GM18507 (cell line): ENCODE results near the gene MBP.

Source experiments
- DNase-seq: peaks from one replicate; pipeline ENCODE4 v3.0.0; 2011; ENCODE audit warnings: low read depth; ENCODE audit not compliant: insufficient read length; ENCODE audit errors: extremely low spot score
- FAIRE-seq: peaks from 2 replicates; lab custom pipeline; 2011; peaks lifted over from hg19 to GRCh38; lab: Jason Lieb, UNC

The MBP gene

DNA sequence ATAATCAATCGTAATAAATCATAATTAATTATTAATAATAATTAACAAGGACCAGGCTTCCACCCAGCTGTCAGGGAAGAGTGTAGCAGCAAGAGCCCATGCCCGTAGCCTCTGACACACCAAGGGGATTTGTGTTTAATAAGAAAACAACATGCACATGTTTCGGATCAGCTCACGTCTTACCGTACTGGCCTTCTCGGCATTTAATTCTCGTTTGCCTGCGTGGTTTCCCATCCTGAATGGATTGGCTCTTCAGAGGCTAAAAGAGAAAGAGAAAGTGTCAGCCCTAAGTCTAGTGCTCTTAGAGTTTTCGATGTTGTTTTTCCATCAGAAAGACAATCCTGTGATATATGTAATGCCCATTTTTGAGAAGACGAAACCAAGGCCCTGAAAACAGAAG, 27.6 kb downstream of the MBP start:
- FAIRE-seq (peak; percentile 21), DNase-seq (no peak)

GRCh38 chr18:77103991-77104531, 28.5 kb downstream of the MBP start:
- FAIRE-seq, result no peak
- DNase-seq, result no peak

DNA sequence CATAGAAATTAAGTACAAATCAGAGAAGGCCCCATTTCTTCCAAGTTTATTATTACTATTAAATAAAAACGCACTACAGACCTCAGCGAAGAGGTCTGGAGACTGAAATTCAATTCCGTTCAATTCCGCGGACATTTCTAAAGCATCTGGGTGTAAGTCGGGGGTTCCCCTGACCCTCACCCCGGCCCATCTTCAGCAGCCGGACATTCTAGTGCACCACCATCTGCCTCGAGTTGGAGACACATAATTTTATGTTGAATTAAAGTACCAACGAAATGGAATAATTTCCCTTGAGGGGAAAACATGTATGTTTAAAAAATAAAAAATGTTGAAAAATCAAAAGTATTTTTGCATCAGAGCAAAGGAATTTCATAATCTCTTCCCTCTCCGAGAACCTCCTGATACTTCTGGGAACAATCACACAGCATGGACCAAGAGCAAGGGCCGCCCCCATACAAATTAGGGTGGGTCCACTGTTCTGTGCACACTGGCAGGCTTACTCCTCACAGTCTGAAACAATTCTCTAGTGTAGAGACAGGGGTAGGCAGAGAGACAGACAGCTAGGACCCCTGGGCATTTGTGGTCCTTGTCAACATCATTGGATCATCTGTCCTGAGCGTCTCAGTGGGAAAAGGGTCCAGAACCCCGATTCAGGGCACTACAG, 29.3 kb downstream of the MBP start:
- DNase-seq (no peak), FAIRE-seq (no peak)

DNA sequence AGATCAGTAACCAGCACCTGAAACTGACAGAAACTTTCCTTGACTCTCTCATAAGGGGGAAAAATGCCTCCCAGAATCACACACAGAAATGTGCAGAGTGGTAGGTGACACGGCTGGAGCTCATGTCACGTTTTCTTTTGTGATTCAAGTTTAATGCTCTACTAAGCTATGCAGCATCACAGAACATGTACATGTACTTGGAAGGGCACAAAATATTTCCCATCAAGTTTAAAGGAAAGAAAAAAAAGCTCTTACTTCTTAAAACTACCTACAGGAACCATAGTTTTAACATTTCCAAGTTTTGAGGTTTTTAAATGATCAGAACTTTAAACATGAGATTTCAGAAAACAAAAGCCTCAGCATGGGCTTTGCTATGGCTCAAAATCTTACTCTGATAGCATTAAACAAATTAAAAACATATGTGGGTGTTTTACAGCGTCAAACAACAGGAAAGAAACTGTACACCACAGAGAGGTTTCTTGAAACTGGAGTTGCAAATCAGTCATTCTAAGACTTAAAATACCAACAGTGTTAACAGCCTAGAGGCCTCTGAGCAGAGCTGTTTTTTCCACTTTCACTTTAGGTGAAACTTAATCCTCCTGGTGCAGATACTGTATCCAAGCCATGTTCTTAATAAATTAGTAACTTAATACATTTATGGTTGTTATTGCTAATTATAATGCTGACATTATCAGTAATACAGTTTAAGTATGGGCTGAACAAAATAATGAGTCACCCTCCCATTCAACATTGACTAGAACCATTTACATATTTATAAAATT, 30.1 kb downstream of the MBP start:
- DNase-seq (no peak), FAIRE-seq (peak; percentile 97)

DNA sequence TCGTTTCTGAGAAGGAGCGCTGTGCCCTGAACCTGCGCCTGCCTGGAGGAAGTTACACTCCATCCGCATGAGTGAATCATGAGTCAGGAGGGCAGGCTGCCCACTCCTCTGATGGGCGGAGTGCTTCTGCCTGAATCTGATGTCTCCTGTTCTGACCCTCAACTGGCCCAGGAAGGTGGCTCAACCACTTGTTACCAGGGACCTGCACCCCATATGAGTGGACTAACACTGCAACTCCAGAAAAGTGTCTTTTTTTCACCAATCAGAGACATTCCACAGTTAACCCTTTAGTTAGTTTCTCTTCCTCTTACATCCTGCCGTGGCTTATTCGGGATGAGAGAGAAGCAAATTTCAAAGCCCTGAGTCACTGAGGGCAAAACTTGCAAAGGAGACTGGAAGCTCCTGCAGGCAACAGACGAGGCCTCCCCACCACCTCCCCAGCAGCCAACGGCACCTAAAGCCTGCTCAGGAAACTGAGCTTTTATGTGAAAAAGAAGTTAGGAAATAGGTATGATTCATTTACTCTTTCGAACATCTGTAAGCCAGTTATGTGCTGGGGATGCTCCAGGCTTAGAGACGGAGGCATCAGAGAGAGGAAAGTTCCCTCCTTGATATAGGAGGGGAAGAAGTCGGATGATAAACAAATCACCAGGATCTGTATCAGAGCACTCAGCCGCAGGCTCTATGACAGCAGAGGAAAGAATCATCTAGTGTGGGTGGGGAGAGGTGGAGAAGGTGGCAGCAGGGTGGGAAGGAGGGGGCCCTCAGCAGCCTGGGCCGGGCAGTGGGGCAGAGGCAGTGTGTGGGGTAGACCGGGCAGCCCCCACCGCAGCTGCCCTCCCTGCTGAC, 30.9 kb downstream of the MBP start:
- FAIRE-seq (no peak), DNase-seq (no peak)

- no peak for FAIRE-seq
These were observed 31.7 kb downstream of the MBP start for GRCh38 chr18:77100751-77101355.

DNA sequence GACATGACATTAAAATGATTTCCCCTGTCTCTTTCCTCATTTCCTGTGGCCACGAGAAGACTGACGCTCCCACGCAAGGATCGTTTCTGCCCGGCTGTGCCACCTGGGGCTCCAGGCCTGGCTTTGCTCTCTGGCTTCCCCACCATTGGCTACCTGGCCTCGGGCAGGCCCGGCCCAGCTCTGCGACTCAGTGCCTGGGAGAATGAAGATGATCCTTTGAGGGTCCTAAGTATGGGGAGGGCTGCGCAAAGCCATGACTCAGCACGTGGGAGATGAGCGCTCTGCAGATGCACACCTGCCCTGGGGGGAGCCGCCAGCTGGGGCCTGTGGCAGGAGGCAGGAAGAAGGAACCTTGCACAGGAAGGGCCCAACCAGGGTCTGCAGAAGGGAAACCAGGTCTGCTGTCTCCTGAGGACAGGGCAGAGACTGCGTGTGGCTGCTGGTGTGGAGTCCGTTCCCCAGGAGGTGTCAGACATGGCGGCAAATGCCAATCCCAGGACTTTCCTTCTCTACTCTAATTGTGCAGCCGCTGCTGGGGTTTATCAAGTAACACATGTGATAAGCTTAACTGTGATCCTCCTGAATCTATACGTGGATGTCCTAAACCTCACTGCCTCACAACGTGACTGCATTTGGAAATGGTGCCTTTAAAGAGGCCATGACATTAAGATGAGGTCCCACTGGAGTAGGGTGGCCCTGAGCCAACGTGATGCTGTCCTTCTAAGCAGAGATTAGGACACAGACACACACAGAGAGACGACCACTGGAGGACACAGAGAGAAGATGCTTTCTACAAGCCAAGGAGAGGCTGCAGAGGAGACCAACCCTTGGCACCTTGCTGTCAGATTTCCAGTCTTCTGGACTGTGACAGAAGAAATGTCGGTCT, 32.9 kb downstream of the MBP start:
- FAIRE-seq (peak; percentile 67), DNase-seq (no peak)

More at GRCh38 chr18:77100751-77101355, 31.7 kb downstream of the MBP start:
- DNase-seq, result no peak

- no peak for FAIRE-seq
- no peak for DNase-seq
These were observed 33.9 kb downstream of the MBP start for GRCh38 chr18:77098538-77099174.

DNA sequence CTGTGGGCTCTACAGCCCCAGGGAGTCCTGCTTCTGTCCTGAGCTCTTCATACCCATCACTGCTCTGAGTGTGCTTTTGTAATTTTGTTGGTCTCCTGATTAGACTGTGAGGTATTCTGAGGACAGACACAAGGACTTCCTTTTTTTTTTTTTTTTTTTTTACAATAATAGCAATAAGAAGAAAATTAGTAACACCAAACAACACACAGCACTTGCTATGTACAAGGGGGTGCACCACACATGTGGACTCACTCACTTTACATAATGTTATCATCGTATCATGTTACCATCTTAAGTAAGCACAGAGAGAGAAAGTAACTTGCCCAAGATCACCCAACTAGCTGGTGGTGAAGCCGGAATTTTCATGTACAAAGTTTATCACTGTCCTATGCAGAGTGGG, 34.6 kb downstream of the MBP start:
- FAIRE-seq (no peak), DNase-seq (no peak)

DNA sequence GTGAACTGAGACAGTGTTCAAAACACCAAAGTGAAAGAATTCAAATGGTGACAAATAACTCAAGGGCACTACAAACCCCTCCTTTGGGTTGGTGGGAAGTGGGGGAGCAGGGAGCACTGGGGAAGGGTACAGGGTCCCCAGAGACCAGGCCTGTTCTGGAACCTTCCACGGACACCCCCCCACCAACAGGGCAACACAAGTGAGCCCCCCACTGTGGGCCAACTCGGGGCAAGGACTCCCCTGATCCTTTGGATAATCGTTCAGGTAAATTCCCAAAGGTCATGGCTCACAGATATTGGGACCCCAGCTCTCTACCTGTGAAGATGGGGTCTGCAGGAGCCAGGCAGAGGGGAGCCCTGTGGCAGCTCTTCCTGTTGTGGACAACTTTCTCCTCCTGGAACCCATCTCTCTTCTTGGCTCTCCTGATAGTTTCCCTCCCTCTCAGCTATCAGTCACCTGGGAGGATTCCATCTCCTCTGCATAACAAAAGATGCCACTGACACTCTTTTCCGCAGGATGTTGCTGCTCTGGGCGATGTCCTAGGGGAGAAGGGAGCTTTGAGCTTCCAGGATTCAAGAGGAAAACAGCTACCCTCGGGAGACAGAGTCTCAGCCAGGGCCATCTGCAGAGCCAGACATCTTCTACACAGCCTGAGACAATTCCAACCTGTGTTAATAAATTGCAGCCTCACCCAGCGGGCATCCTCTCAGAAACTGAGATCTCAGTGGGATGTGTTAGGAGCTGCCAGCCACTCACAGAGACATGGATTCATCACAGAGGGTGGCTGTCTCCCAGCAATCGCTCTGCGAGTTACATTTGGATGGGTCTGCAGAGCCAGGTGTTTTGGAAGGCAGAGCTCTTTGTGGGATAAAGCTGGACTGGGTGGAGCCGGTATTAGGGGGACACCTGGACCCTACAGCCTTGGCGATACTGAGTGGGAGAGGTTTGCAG, 35.4 kb downstream of the MBP start:
- FAIRE-seq, result no peak

GRCh38 chr18:77095391-77096371, 36.9 kb downstream of the MBP start:
- no peak for DNase-seq
- FAIRE-seq, result no peak

More for the DNA sequence above, 35.4 kb downstream of the MBP start:
- no peak for DNase-seq

DNA sequence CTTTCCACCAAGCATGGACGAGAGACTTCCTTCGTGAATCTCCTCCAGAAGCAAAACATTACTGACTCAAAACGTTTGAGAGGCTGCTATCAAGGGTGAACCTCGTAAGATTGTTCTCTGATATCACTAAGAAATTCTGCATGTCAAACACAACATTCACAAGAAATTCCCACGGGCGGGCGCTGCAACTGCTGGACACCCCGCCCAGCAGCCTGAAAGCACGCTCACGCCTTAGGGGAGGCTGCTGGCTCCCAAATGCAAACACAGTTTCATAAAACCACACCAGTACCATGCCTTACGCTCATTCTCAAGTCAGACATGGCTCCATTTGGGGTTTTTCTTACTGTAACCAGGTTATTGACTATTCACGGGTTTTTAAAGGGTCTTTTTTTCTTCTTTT, 39.0 kb downstream of the MBP start:
- DNase-seq (no peak), FAIRE-seq (no peak)

DNA sequence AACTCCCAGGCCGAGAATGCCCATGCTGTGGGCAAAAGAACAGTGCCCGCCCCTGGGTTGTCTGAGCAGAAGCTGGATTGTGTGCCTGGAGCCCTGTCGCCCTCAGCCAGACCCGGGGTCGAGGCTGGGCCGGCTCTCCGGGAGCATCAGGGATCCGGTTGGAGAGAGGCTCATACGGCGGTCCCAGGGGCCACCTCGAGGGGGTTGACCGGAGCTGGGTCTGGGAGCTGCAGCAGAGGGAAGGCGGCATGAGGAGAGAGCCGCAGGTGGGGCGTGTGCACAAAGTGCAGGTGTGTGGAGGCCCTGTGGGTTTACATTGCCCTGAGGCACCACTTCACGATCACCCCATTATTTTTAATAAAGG, 39.5 kb downstream of the MBP start:
- DNase-seq, result no peak
- no peak for FAIRE-seq

DNA sequence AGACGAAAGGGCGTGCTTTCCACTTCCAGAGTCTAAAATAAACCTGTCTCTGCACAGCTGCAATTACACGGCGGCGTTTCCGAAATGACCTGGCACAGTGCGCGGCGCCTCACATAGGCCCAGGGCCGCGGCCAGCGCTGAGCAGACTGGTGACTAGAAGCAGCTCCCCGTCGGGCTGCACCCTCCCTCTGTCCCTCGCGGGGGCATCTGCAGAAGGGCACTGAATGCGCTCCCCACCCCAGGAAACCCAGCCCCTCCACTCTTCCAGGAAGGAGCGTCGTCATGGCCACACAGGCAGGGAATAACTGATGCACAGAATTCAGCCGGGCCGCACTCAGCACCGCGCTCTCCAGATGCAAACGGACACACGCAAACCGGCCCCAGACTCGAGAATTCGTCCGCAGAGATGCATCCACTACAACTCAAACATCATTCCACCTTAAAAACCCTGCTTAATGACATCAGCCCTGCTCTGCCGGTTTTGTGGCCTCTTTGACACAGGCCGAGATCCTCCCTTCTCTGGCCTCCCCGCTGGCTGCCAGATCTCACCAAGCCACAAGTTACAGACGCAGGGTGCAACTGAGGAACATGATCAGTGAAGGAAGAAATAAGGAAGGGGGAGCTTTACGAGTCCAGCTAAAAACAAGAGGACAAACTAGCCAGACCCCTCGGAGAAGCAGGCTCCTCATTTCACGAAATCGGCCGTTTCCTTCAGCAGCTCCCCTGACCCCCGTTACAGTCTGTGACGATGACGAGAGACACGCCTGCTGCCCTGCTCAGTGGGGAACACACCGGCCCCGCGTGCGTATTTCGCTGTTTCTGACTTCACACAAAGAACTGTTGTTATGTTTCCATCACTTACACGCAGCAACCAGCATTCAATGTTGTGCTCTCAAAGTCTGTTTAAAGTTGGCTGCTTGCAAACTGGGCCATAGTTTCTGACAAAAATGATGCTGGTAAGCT, 40.2 kb downstream of the MBP start:
- no peak for FAIRE-seq
- no peak for DNase-seq

DNA sequence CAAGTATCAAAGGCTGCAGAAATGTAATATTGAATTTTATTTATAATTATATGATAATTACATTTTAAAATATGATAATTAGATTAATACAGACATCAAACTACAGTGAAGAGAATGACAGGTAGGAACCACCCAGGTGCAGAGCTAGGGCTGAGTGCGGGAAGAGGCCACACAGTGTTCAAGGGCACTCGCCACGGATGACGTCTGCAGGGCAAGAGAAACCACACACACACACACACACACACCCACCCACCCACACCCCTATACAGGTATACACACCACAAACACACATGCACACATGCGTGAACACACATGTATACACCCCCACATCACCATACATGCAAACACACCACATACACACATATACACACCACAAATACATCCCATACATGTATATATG, 41.2 kb downstream of the MBP start:
- DNase-seq (no peak), FAIRE-seq (no peak)
